Parathyroid adenoma (tissue), 2 donors: ENCODE measurements around the gene RABL6.

Experiments used
- H2AFZ ChIP-seq: fragments of 300-600 bp; sonication (generic); one replicate; pipeline ENCODE4 v1.7.0; 2017; ENCODE audit warnings: antibody characterized with exemption, mild to moderate bottlenecking
- H3K27ac ChIP-seq: fragments of 300-600 bp; sonication (generic); one replicate; pipeline ENCODE4 v1.7.0; 2017
- H3K27me3 ChIP-seq: fragments of 300-600 bp; sonication (generic); one replicate; pipeline ENCODE4 v1.7.0; 2017; ENCODE audit warnings: low read length; ENCODE audit not compliant: control insufficient read depth, insufficient read depth
- H3K36me3 ChIP-seq: fragments of 300-600 bp; sonication (generic); one replicate; pipeline ENCODE4 v1.7.0; 2017; ENCODE audit warnings: low read length; ENCODE audit not compliant: control insufficient read depth, insufficient read depth
- H3K4me1 ChIP-seq: fragments of 300-600 bp; sonication (generic); one replicate; pipeline ENCODE4 v1.7.0; 2017; ENCODE audit warnings: control low read depth
- H3K4me2 ChIP-seq: fragments of 300-600 bp; sonication (generic); one replicate; pipeline ENCODE4 v1.7.0; 2017; ENCODE audit warnings: low read length
- H3K4me3 ChIP-seq: fragments of 300-600 bp; sonication (generic); one replicate; pipeline ENCODE4 v1.7.0; 2017; ENCODE audit warnings: low read depth, low read length
- H3K79me2 ChIP-seq: fragments of 300-600 bp; sonication (generic); one replicate; pipeline ENCODE4 v1.7.0; 2017; ENCODE audit warnings: control low read depth
- H3K9ac ChIP-seq: fragments of 300-600 bp; sonication (generic); one replicate; pipeline ENCODE4 v1.7.0; 2017; ENCODE audit warnings: mild to moderate bottlenecking
- H3K9me3 ChIP-seq: fragments of 300-600 bp; sonication (generic); one replicate; pipeline ENCODE4 v1.7.0; 2017; ENCODE audit warnings: low read length; ENCODE audit not compliant: control insufficient read depth
- TF ChIP-seq, protein P1 (sequence below): fragments of 300-600 bp; sonication (generic); IDR thresholded peaks from one replicate; pipeline ENCODE4 v1.7.0; 2017; ENCODE audit warnings: antibody characterized with exemption, mild to moderate bottlenecking
- donor health status: primary hyperparathyroidism.

Gene RABL6

DNA sequence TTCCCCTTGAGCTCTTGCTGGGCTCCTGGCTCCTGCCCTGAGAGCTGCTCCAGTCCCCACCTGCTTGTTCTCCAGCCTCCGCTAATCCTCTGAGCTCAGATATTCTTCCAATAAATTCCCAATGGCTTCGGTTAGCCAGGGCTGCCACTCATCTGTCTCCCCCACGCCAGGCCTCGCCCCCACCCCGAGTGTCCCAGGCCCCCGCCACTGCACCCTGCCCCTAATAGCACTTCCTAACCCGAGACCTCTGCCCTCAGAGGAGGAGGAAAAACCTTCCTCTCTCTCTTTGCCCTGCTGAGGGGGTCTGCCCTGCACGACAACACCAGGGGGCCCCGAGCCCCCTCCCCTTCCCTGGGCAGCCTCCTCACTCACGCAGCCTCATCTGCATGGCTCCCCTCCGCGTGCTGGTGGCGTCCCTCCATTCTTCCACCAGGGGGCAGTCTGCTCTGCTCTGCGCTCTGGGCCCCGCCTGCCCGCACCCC, 38.0 kb upstream of the RABL6 start:
- TF ChIP-seq, protein P1, sequence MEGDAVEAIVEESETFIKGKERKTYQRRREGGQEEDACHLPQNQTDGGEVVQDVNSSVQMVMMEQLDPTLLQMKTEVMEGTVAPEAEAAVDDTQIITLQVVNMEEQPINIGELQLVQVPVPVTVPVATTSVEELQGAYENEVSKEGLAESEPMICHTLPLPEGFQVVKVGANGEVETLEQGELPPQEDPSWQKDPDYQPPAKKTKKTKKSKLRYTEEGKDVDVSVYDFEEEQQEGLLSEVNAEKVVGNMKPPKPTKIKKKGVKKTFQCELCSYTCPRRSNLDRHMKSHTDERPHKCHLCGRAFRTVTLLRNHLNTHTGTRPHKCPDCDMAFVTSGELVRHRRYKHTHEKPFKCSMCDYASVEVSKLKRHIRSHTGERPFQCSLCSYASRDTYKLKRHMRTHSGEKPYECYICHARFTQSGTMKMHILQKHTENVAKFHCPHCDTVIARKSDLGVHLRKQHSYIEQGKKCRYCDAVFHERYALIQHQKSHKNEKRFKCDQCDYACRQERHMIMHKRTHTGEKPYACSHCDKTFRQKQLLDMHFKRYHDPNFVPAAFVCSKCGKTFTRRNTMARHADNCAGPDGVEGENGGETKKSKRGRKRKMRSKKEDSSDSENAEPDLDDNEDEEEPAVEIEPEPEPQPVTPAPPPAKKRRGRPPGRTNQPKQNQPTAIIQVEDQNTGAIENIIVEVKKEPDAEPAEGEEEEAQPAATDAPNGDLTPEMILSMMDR, result peak; percentile 14
- no peaks in the 10 kb centered on the region for H3K9me3 ChIP-seq
- no peak overlapping the region for H3K4me2 ChIP-seq
- H3K27ac ChIP-seq, result no peak overlapping the region
- H3K9ac ChIP-seq, result no peak overlapping the region
- no peaks in the 10 kb centered on the region for H3K79me2 ChIP-seq
- no peaks in the 10 kb centered on the region for H3K4me1 ChIP-seq
- H3K36me3 ChIP-seq, result no peaks in the 10 kb centered on the region
- no peak overlapping the region for H2AFZ ChIP-seq
- H3K4me3 ChIP-seq, result no peak overlapping the region
- H3K27me3 ChIP-seq, result no peaks in the 10 kb centered on the region

DNA sequence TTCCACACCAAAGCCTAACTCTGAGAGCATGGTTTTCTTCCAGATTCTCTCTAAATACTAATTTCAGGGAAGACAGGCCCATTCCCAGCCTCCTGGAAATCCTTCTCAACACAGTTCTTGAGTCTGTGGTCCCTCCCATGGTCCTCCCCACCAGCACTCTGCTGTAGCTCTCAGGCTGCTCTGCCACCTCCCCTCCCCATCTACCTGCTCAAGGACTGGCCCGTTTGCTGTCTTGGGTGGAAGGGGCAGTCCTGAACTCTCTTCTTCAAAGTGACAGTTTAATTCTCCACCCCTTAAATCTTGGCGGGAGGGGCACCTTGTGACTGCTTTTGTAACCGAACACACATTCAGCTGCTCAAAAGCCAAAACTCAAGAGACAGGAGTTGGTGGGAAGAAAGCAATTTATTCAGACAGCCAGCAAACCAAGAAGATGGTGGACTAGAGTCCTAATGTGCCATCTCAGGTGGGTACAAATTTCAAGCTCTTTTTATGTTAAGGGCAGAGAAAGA, 35.8 kb upstream of the RABL6 start:
- Histone ChIP-seq H3K36me3 (no peaks in the 10 kb centered on the region), H3K4me2 (no peak overlapping the region), H3K4me3 (no peak overlapping the region), H3K4me1 (no peaks in the 10 kb centered on the region), H3K9ac (no peak overlapping the region), H3K27ac (no peak overlapping the region), H3K9me3 (no peaks in the 10 kb centered on the region), H3K79me2 (no peaks in the 10 kb centered on the region), H3K27me3 (no peaks in the 10 kb centered on the region), H2AFZ (no peak overlapping the region)
- TF ChIP-seq, protein P1, result no peak

DNA sequence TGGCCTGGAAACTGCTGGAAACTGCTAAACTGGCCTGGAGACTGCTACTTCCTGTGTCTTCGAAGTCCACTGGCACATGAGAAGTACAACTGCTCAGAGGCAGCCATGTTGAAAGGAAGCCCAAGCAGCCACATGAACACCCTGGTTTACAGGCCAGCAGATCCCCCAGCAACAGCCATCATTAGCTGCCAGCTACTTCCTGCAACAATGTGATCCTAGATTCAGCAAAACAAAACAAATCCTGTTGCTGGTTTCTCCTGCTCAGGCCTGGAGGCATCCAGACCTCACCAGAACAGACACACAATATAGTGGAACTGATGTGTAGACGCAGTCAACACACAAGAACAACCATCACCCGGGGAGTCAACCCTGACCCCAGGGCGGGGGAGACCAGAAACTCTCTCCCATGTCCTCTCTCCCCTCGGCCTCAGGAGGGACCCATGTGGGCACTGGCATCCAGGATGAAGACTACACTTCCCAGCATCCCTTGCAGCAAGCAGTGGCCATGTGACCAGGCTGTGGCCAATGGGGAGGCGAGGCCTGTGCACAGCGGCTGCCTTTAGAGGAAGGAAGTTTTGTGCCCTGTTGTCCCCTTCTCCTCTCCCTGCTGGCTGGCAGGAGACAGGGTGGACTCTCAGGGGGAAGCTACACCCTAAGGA, 34.2 kb upstream of the RABL6 start:
- Histone ChIP-seq H3K4me1 (no peaks in the 10 kb centered on the region), H3K9me3 (no peaks in the 10 kb centered on the region), H3K36me3 (no peaks in the 10 kb centered on the region), H3K4me3 (no peak overlapping the region), H3K27me3 (no peaks in the 10 kb centered on the region), H3K9ac (no peak overlapping the region), H3K4me2 (no peak overlapping the region), H2AFZ (no peak overlapping the region), H3K79me2 (no peaks in the 10 kb centered on the region), H3K27ac (no peak overlapping the region)
- TF ChIP-seq, protein P1, result no peak

DNA sequence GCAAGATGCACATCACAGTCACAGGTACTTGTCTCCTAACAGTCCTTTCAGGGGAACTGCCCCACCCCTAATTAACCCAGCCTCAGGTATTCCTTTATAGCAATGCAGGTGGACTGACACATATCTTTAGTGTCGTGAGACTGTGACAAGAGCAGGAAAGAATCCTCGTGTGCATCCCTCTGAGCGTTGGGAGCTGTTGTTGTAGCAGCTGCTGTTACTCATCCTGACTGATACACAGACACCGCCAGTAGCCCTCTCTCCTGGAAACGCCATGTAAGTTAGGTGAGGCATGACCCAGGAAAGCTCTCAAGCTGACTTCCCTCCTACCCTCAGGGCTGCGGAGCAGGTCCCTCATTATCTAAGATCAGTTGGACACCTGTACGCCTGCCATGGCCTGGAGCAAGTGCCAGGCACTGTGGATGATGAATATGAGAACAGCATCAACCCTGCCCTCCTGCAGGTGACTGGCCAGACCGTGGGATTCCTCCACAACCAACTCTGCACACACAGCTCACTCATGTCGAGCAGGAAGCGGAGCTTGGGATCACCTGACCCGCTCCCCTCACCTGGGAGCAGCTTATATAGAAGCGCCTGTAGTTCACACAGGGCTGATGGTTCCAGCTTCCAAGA, 33.2 kb upstream of the RABL6 start:
- H3K4me3 ChIP-seq, result no peak overlapping the region
- TF ChIP-seq, protein P1, result no peak
- no peak overlapping the region for H3K9ac ChIP-seq
- H3K4me1 ChIP-seq, result no peaks in the 10 kb centered on the region
- no peak overlapping the region for H3K4me2 ChIP-seq
- H3K79me2 ChIP-seq, result no peaks in the 10 kb centered on the region
- H3K27ac ChIP-seq, result no peak overlapping the region
- no peaks in the 10 kb centered on the region for H3K27me3 ChIP-seq
- no peak overlapping the region for H2AFZ ChIP-seq
- H3K36me3 ChIP-seq, result no peaks in the 10 kb centered on the region
- H3K9me3 ChIP-seq, result no peaks in the 10 kb centered on the region
